GM18858 (cell line): ENCODE measurements around the gene ILK.

Source experiments
- ATAC-seq: cut with Tn5 transposase; IDR thresholded peaks from one replicate; pipeline ENCODE4 v1.9.1; 2021; ENCODE audit not compliant: unreplicated experiment

Gene ILK

DNA sequence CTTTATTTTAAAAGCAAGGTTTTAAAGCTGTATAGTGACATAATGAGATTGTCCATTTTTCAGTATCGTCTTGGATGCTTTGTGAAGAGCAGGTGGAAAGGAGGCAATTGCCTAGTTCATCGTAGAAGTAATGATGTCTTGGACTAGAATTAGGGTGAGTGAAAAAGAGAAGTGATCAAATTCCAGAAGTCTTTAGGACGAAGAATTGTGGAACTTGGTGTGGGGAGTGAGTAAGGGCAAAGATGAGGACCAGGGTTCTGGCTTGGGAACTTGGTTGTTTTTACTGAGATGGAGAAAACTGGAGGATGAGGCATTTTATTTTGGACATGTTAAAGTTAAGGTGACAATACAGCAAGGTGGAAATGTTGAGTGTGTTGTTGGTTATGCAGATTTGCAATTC, 1.2 kb downstream of the ILK start:
- no peak for ATAC-seq

DNA sequence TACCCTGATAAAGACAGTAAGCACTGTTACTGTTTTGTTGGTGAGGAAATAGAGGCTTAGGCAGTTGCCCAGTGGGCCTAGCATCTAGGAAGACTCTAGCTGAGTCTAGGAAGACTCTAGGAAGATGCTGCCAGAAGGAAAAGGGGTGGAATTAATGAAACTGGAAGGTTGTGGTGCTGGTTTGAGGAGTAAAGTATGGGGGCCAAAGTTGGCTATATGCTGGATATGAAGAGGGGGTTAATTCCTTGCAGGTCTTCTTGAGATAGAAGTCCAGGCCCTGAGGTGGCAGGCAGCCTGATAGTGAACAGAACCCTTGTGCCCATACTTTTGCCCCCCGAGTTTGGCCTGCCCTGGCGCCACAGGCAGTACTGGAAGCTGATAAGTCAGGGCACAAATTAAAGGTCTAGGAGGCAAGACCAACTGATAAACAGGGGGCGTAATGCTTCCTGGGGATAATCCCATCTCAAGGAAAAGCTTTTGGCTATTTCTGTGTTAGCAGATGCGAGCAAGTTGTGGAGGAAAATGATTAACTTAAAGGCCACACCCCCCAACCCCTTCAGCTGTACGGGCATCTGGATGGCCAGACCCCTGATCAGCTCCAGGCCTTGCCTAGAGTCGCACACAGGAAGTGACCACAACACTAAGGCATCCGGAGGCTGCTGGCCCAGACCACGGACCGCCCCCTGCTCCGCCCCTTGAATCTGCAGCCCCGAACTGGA, 3.1 kb downstream of the ILK start:
- ATAC-seq = peak; percentile 33

DNA sequence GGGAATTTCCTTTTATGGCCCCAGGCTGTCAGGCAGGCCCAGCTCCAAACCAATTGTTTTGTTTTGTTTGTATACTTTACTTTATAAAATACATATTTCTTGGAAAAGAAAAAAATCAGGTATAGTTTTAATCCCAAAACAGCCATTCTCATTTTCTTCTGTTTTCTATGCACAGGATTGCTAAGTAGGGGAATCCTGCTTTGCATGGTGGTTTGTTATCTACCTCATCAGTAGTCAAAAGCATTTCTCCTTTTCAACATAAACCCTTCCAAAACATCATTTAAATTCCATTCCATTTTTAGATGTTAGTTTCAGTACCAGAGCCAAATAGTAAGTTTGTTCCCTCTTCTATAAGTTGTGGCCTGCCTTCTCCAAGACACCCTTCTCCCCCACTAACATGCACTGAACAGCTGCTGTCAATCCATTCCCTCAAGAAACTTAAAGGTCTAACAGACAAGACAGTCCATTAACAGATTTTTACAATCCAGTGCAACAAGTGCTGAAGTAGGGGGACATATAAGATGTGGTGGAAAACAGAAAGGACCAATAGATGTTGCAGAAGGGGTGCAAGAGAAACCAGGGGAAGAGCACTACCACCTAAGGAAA, 3.7 kb downstream of the ILK start:
- ATAC-seq = no peak

DNA sequence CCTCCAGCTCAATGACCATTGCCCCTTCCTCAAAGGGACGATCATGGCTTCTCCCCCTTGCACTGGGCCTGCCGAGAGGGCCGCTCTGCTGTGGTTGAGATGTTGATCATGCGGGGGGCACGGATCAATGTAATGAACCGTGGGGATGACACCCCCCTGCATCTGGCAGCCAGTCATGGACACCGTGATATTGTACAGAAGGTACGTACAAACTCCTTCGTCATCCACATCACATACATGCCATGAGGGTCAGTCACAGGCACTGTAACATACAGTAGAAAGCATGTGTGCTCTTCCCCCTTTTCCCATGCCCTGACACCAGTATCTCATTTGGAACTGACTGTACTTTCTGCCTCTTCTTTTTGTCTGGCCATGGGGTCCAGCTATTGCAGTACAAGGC, 4.4 kb downstream of the ILK start:
- ATAC-seq = no peak

DNA sequence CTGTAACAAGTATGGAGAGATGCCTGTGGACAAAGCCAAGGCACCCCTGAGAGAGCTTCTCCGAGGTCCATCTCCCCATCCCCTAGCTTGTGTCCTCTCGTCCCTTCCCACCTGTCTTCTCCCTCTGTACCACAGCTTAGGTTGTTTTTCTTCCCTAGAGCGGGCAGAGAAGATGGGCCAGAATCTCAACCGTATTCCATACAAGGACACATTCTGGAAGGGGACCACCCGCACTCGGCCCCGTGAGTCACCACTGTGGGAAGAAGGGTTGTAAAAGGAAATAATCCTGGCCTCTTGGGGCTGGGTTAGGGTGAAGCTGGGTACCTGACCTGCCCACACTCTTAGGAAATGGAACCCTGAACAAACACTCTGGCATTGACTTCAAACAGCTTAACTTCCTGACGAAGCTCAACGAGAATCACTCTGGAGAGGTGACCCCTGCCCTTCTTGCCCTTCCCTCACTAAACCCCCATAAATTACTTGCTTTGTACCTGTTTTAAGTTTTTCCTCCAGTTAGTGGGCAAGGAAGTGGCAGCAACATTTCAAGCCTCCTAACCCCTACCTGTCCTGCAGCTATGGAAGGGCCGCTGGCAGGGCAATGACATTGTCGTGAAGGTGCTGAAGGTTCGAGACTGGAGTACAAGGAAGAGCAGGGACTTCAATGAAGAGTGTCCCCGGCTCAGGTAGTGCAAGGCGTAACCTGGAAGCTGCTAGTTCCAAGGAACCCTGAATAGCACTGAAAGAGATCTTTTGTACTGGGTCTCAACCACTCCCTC, 5.3 kb downstream of the ILK start:
- ATAC-seq = no peak

DNA sequence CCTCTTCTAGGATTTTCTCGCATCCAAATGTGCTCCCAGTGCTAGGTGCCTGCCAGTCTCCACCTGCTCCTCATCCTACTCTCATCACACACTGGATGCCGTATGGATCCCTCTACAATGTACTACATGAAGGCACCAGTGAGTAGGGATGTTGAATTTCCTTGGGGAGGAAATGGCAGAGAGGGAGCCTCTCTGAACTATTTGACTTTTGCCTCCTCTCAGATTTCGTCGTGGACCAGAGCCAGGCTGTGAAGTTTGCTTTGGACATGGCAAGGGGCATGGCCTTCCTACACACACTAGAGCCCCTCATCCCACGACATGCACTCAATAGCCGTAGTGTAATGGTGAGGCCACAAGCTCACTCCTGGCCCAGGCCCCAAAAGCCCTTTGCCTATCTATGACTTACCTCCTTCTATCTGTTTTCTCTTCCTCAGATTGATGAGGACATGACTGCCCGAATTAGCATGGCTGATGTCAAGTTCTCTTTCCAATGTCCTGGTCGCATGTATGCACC, 6.0 kb downstream of the ILK start:
- ATAC-seq = no peak

DNA sequence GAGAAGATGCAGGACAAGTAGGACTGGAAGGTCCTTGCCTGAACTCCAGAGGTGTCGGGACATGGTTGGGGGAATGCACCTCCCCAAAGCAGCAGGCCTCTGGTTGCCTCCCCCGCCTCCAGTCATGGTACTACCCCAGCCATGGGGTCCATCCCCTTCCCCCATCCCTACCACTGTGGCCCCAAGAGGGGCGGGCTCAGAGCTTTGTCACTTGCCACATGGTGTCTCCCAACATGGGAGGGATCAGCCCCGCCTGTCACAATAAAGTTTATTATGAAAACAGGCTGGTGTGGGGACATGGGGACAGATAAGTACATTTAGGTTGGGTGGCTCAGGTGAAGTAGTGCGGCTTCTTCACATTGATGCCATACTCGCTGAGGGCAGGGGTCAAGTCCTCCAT, 7.0 kb downstream of the ILK start:
- ATAC-seq = no peak

DNA sequence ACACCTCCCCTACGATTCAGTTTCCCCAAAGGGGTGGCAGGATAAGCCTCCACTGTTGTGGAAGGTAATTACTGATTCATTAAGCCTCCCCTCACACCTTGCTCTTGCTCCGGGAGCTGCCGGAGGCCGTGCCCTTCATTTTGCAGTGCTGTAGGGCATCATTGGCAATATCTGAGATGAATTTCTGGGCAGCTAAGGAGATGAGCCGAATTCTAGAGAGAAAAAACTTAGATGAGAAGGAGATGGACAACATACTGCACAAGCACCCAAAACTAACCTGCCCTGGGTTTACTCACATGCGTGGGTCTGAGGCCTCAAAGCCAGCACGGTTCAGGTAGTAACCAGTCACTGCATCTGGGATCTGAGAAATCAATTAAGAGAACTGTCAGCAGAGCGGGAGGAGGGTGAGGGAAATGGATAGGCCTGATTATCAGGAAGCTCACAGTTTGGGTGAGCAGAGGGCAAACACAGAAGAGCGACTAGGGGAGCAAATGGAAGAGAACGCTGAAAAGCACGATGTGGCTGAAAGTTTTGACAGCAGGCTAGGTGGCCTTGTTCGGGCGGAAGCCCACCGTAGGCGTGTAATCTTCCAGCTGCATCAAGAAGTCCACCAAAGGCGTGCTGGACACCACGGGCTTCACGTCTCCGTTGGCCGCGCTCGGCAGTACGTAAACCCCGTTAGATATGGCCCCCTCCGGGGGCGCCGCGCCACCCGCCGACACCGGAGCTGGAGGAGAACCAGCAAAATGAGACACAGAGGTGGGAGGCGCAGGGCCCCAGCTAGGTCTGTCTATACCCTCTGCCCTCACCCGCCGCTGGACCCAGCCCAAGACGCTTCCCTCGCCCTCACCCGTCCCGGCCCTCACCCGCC, 7.8 kb downstream of the ILK start:
- ATAC-seq = no peak

DNA sequence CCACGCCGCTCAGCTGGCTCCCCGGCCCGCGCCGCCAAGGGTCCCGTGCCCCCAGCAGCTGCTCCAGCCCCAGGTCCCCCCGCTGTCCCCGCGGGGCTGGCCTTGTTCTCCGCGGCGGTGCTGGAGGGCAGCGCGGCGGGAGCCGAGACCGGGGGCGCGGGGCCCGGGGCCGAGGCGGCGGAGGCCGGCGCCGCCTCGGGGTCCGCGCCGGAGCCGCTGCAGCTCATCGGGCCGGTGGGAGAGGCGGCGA, 8.3 kb downstream of the ILK start:
- ATAC-seq = peak; percentile 5

DNA sequence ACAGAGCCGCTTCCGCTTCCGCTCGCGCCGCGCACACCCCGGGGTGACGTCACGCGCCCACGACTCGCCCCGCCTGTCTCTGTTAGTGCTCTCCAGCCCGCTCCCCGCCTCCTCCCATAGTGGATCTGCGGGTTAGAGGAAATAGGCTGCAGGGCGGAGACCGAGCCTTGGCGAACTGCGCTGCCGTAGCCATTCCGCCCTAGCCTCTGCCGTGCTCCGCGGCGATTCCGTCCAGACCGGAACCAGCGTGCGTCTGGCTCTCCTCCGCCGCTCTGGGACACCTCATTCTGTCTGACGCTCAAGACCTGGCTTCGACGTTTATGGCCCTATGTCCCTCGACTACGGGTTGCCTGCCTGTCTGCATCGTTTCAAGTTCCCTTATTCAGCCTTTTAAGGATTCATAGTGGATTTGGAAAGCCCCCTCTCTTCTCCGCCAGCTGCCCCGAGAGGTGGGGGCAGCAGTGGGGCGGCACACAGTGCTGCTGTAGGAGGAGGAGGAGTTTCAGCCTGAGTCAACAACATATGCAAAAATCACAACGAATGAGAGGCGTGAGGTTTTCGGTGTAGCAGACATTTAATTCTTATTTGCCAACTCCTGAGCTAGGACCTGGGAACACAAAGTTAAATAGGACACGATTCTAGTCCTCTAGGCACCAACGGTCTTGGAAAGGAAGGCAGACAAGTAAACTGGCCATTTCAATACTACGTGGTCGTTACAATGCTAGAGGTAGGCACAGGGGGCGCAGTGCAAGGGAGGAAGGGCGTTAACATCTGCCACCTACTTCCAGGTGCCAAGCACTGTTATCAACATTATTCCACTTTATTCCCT, 8.9 kb downstream of the ILK start, which contains the start of gene TAF10:
TAF10 (minus strand) TSS at position 4 of the 829 bp plus-strand sequence. CDS start 27 bp downstream, outside the sequence.
- peak; percentile 72 for ATAC-seq

DNA sequence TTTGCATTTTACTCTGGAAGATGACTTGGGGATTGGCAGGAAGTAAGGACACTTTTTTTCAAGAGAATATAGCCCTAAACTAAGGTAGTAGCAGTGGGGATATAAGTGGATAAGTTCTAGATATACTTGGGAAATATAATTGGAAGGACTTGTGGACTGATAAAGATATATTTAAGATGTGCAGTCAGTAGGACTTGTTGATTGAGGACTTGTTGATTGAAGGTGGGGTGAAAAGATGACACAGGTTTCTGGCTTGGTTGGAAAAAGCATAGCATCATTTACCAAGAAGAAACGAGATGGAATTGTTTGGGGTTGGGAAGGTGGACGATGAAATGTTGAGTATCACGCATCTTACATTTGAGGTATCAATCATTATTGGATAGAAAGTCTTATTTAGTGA, 9.9 kb downstream of the ILK start:
- ATAC-seq = no peak

DNA sequence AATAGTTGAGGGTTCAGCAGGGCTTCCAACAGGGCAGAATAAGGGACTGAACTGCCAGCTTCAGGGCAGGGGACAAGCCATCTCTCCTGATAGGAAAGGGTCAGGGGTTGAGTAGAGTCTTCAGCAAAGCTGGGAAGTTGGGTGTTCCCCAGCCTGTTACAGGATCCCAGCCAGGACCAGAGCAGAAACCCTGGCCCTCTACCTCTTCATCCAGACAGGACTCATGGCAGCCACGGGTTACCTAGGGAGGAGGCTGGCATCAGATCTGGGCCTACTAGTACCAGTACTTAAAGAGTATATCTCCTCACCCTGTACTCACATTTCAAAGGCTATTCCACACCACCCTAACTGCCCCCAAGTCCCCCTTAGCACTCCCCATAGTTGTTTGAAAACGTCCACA, 10.9 kb downstream of the ILK start:
- no peak for ATAC-seq

DNA sequence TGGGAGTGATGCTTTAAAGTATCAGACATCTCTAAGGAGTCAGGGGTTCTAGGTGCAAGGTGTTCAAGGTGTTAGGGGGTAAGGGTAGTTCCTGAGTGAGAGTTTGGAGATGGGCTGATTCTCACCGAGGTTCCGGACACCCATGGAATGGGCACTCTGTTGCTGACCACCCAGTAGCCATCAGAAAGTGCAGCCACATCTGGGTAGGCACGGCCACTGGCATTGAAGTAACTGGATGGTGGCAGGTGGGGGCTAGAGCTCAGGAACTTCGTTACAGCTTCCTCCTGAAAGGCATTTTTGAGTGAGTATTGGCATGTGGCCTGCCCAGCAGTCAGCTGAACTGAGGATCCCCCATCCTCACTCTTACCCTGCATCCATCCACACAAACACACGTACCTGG, 11.5 kb downstream of the ILK start:
- ATAC-seq = no peak

DNA sequence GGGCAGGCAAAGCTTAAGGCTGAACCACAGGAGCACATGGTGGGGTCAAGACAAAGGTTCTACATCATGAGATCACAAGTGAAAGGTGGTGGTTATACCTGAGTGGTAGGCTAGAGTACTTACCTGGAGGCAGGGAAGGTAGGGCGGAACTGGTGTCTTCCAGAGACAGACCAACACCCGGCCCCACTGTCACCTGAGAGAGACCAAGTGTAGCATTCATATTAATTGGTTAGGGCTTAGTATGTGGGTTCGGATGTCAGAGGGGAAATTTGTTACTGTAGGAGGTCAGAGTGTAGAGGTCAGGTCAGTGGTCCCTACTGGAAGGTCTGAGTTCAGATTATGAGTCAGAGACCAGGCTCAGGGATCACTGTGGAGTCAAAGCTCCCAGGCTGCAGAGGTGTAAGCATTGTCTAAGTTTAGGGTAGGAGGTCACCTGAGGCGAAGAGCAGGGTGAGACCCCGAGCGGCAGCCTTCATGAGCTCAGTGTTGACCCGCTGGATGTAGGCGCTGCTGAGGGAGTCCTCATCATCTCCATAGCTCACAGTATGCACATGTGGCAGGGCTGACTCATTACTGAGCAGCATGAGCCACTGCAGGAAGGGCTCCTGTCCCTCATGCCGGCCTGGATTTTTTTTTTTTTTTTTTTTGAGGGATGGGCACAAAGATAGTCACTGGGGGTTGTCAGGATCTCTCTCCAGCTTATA, 12.5 kb downstream of the ILK start:
- ATAC-seq = no peak

DNA sequence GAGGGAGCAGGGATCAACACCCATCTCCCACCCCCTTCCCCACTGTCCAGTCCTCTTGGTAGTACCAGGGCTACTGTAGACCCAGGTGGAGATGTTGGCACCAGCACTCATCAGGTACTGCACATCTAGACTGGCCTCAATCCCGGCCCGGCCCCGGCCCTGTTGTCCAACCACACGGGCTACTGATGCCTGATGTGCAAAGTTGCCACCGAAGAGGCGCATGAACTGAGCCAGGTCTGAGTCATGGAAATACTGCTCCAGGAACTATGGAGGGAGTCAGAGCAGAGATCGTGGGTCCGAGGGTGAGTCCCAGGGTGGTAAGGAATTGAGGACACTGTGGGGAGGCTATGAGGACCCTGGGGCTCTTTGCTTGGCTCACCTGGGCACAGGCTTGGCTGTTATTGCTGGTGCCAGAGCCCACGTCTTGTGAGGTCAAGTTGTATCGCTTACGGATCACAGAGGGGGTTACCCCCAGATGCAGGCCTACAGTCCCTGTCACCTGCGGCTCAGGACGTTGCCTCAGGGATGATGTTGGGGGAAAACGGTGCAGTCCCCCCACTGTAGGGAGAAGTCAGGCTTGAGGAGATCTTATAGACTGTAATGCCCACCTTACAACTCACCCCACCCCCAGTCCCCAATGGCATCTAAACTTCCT, 13.1 kb downstream of the ILK start:
- ATAC-seq = no peak

DNA sequence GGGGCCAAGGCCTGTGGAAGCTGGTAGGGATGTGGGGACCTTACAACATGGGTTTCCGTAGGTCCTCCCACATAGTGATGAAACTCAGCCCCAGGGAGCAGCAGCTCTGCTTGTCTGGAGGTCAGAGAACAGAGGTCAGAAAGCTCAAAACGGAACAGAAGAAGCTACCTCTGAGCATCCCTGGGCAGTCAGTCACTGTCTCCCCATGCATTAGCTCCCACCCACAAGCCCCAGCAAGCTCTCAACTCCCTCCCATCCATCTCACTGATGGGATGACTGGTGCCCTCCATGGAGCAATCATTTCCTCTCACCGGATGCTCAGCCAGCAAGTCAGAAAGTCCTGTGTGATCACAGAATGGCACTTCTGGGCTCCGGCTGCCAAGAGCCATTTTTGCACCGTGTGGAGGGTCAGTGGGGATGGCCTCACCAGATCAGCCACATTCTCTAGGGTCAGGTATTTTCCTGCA, 13.8 kb downstream of the ILK start:
- ATAC-seq = no peak

DNA sequence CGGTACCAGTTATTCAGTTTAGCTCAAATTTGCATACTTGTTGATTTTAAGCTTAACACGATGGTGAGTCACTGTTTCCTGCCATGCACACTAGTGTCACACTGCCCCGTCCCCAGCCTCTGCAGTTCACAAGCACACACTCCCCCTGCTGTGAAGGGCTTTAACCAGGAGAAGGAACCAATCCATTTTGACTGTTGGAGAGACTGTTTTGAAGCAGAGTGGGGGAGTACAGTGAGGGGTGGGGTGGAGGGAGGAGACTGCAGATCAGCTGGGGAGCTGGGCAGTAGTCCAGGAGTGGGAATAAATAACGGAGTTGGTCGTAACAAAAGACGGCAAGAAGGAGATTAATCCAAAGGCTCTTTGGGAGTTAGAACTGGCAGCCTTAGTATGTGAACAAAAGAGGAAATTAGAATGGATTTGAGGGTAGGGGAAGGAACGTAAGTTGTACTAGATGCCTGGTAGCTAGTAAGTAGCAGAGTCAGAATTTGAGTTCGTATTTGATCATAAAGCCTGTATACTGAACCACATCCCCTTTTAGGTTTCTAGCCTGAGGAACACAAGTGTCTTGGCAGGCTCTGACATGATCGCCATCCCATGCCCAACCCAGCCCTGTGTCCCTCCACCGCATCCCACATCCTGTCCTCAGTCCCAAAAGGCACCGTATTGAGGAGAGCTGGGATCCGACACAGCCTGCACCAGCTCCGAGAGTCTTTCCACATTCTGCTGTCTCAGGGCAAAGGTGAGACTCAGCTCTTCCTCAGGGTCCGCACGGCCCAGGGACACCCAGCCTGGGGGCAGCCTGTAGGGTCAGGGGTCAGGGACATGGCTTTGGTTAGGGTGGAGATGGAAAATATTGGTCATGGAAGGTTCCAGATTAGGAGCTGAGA, 14.8 kb downstream of the ILK start:
- no peak for ATAC-seq
